ENCODE measurements around the gene CGREF1.
"Not testable (repeated sequence)": the region's sequence is repeated elsewhere in the genome, so short reads cannot be mapped to it uniquely, and the experiment has no call there.

The CGREF1 gene

GRCh38 chr2:27110603-27111352, 8.2 kb downstream of the CGREF1 start:
- not testable (repeated sequence) for DNase-seq

- no peak for DNase-seq
Observed at GRCh38 chr2:27109083-27109482, 9.8 kb downstream of the CGREF1 start.

- no peak for DNase-seq
Observed at GRCh38 chr2:27108221-27108620, 10.7 kb downstream of the CGREF1 start.

- no peak for DNase-seq
Observed at GRCh38 chr2:27105981-27106380, 12.9 kb downstream of the CGREF1 start.

GRCh38 chr2:27102329-27102728, 16.6 kb downstream of the CGREF1 start:
- DNase-seq: no peak

GRCh38 chr2:27100036-27100435, 18.9 kb downstream of the CGREF1 start:
- no peak for DNase-seq

GRCh38 chr2:27099334-27099955, 19.5 kb downstream of the CGREF1 start:
- no peak for DNase-seq

GRCh38 chr2:27097341-27097740, 21.6 kb downstream of the CGREF1 start:
- DNase-seq: no peak

GRCh38 chr2:27096748-27097297, 22.1 kb downstream of the CGREF1 start:
- DNase-seq: no peak

- peak; percentile 53 for DNase-seq
Observed at GRCh38 chr2:27095745-27096651, 22.9 kb downstream of the CGREF1 start.

- DNase-seq: no peak
Observed at GRCh38 chr2:27095427-27095744, 23.5 kb downstream of the CGREF1 start.

- DNase-seq: no peak
Observed at GRCh38 chr2:27094353-27094984, 24.5 kb downstream of the CGREF1 start.

GRCh38 chr2:27093430-27094352, 25.2 kb downstream of the CGREF1 start:
- DNase-seq: no peak

- DNase-seq: no peak
Observed at GRCh38 chr2:27092696-27093429, 26.1 kb downstream of the CGREF1 start.

- no peak for DNase-seq
Observed at GRCh38 chr2:27091746-27092695, 26.9 kb downstream of the CGREF1 start.

GRCh38 chr2:27089111-27089954, 29.6 kb downstream of the CGREF1 start:
- no peak for DNase-seq

GRCh38 chr2:27088634-27089033, 30.3 kb downstream of the CGREF1 start:
- DNase-seq: no peak

GRCh38 chr2:27087823-27088410, 31.0 kb downstream of the CGREF1 start:
- DNase-seq: no peak

All from fibroblast of skin of scalp (primary cell).